Stimulated activated effector memory CD8-positive, alpha-beta T cell treated with anti-CD3 and anti-CD28 coated beads, Interleukin-12 subunit alpha, Interleukin-12 subunit beta, amount 100 ng/mL, for 72 hours (primary cell): ENCODE measurements around the gene PGAP3.
"Not testable (repeated sequence)": the region's sequence is repeated elsewhere in the genome, so short reads cannot be mapped to it uniquely, and the experiment has no call there.

Experiments used
- ATAC-seq: fragments of 150-1000 bp; cut with Tn5 transposase; 2 replicates; pipeline ENCODE4 v1.10.0; 2021
- DNase-seq, 2 donors: peaks; one replicate each; pipeline ENCODE4 v3.0.0; 2021 to 2022; ENCODE audit warnings: low spot score in 2 of 2
- H3K27ac Mint-ChIP-seq: one replicate; pipeline ENCODE4 v1.8.0; 2022; ENCODE audit warnings: mild to moderate bottlenecking, mixed read lengths
- H3K36me3 Mint-ChIP-seq: one replicate; pipeline ENCODE4 v1.8.0; 2022; ENCODE audit warnings: mild to moderate bottlenecking, mixed read lengths
- H3K4me1 Mint-ChIP-seq: one replicate; pipeline ENCODE4 v1.8.0; 2022; ENCODE audit warnings: mixed read lengths
- H3K4me3 Mint-ChIP-seq: one replicate; pipeline ENCODE4 v1.8.0; 2022; ENCODE audit warnings: mild to moderate bottlenecking, mixed read lengths
- H3K9me3 Mint-ChIP-seq: one replicate; pipeline ENCODE4 v1.8.0; 2022; ENCODE audit warnings: mixed read lengths

Gene PGAP3

GRCh38 chr17:39704821-39705551, 17.1 kb upstream of the PGAP3 start:
- no peaks in the 10 kb centered on the region for H3K9me3 Mint-ChIP-seq
- peaks cover 28% of the 10 kb centered on the region for H3K4me1 Mint-ChIP-seq
- no peak for ATAC-seq
- no peak overlapping the region for H3K4me3 Mint-ChIP-seq
- H3K36me3 Mint-ChIP-seq, result no peaks in the 10 kb centered on the region
- no peak for DNase-seq
- H3K27ac Mint-ChIP-seq, result peak overlapping the region; percentile 57

GRCh38 chr17:39703913-39704312, 16.1 kb upstream of the PGAP3 start:
- Mint-ChIP-seq H3K36me3 (no peaks in the 10 kb centered on the region), H3K27ac (peak overlapping the region; percentile 57), H3K4me3 (no peak overlapping the region), H3K9me3 (no peaks in the 10 kb centered on the region), H3K4me1 (peaks cover 29% of the 10 kb centered on the region)
- DNase-seq (no peak), ATAC-seq (no peak)

- Mint-ChIP-seq H3K4me1 (peaks cover 26% of the 10 kb centered on the region), H3K27ac (peak overlapping the region; percentile 57), H3K9me3 (no peaks in the 10 kb centered on the region), H3K4me3 (no peak overlapping the region), H3K36me3 (no peaks in the 10 kb centered on the region)
- DNase-seq (no peak), ATAC-seq (peak; percentile 55)
Observed at GRCh38 chr17:39702901-39703893, 15.3 kb upstream of the PGAP3 start.

- H3K4me3 Mint-ChIP-seq, result no peak overlapping the region
- no peaks in the 10 kb centered on the region for H3K36me3 Mint-ChIP-seq
- no peaks in the 10 kb centered on the region for H3K9me3 Mint-ChIP-seq
- H3K4me1 Mint-ChIP-seq, result peaks cover 20% of the 10 kb centered on the region
- no peak overlapping the region for H3K27ac Mint-ChIP-seq
- DNase-seq (no peak), ATAC-seq (no peak)
Observed at GRCh38 chr17:39701784-39702422, 14.0 kb upstream of the PGAP3 start.

GRCh38 chr17:39701012-39701783, 13.3 kb upstream of the PGAP3 start:
- ATAC-seq, result no peak
- Mint-ChIP-seq H3K4me1 (peaks cover 17% of the 10 kb centered on the region), H3K9me3 (no peaks in the 10 kb centered on the region), H3K4me3 (no peak overlapping the region), H3K27ac (no peak overlapping the region), H3K36me3 (no peaks in the 10 kb centered on the region)
- no peak for DNase-seq

- Mint-ChIP-seq H3K36me3 (no peaks in the 10 kb centered on the region), H3K4me1 (peaks cover 17% of the 10 kb centered on the region), H3K4me3 (no peak overlapping the region), H3K27ac (no peak overlapping the region), H3K9me3 (no peaks in the 10 kb centered on the region)
- ATAC-seq (no peak), DNase-seq (no peak)
Observed at GRCh38 chr17:39700148-39700987, 12.5 kb upstream of the PGAP3 start.

GRCh38 chr17:39699818-39700147, 11.9 kb upstream of the PGAP3 start, which contains the start of gene ERBB2:
TSS of gene ERBB2 (plus strand) at chr17:39700064. CDS start at chr17:39700239, 175 bp downstream.
- DNase-seq (no peak), ATAC-seq (no peak)
- Mint-ChIP-seq H3K9me3 (no peaks in the 10 kb centered on the region), H3K36me3 (no peaks in the 10 kb centered on the region), H3K4me1 (peaks cover 17% of the 10 kb centered on the region), H3K27ac (no peak within 1 kb of the TSS), H3K4me3 (peak within 1 kb of the TSS; percentile 33)

GRCh38 chr17:39699157-39699817, 11.4 kb upstream of the PGAP3 start:
- not testable (repeated sequence) for DNase-seq, H3K36me3 Mint-ChIP-seq, H3K27ac Mint-ChIP-seq, ATAC-seq, H3K9me3 Mint-ChIP-seq
- Mint-ChIP-seq H3K4me1 (peaks cover 17% of the 10 kb centered on the region), H3K4me3 (peak overlapping the region; percentile 33)

- no peak overlapping the region for H3K4me3 Mint-ChIP-seq
- peaks cover 11% of the 10 kb centered on the region for H3K4me1 Mint-ChIP-seq
- ATAC-seq, result no peak
- H3K9me3 Mint-ChIP-seq, result no peaks in the 10 kb centered on the region
- no peak overlapping the region for H3K27ac Mint-ChIP-seq
- H3K36me3 Mint-ChIP-seq, result no peaks in the 10 kb centered on the region
- no peak for DNase-seq
Observed at GRCh38 chr17:39697961-39698360, 10.1 kb upstream of the PGAP3 start.

- no peak for ATAC-seq
- DNase-seq, result no peak
- Mint-ChIP-seq H3K27ac (no peak overlapping the region), H3K9me3 (no peaks in the 10 kb centered on the region), H3K36me3 (no peaks in the 10 kb centered on the region), H3K4me3 (no peak overlapping the region), H3K4me1 (peaks cover 11% of the 10 kb centered on the region)
Observed at GRCh38 chr17:39696731-39697130, 8.9 kb upstream of the PGAP3 start.

- no peaks in the 10 kb centered on the region for H3K9me3 Mint-ChIP-seq
- DNase-seq, result no peak
- H3K4me1 Mint-ChIP-seq, result peaks cover 11% of the 10 kb centered on the region
- H3K4me3 Mint-ChIP-seq, result no peak overlapping the region
- H3K36me3 Mint-ChIP-seq, result no peaks in the 10 kb centered on the region
- no peak overlapping the region for H3K27ac Mint-ChIP-seq
- ATAC-seq, result peak; percentile 24
Observed at GRCh38 chr17:39695089-39695474, 7.2 kb upstream of the PGAP3 start.

GRCh38 chr17:39694593-39694992, 6.7 kb upstream of the PGAP3 start:
- Mint-ChIP-seq H3K4me1 (peaks cover 7% of the 10 kb centered on the region), H3K36me3 (no peaks in the 10 kb centered on the region)
- no peak for ATAC-seq

GRCh38 chr17:39688945-39689344, 1.1 kb upstream of the PGAP3 start:
- Mint-ChIP-seq H3K9me3 (peaks cover 2% of the 10 kb centered on the region), H3K4me3 (peak overlapping the region; percentile 85), H3K36me3 (peaks cover 6% of the 10 kb centered on the region), H3K4me1 (peaks cover 29% of the 10 kb centered on the region), H3K27ac (peak overlapping the region; percentile 93)
- ATAC-seq (no peak), DNase-seq (no peak)

More at GRCh38 chr17:39694593-39694992, 6.7 kb upstream of the PGAP3 start:
- Mint-ChIP-seq H3K27ac (no peak overlapping the region), H3K4me3 (no peak overlapping the region), H3K9me3 (no peaks in the 10 kb centered on the region)
- DNase-seq, result no peak

- peaks cover 2% of the 10 kb centered on the region for H3K9me3 Mint-ChIP-seq
- ATAC-seq, result no peak
- peak overlapping the region; percentile 93 for H3K27ac Mint-ChIP-seq
- H3K4me1 Mint-ChIP-seq, result peaks cover 29% of the 10 kb centered on the region
- DNase-seq, result no peak
- peak overlapping the region; percentile 85 for H3K4me3 Mint-ChIP-seq
- H3K36me3 Mint-ChIP-seq, result peaks cover 6% of the 10 kb centered on the region
Observed at GRCh38 chr17:39688475-39688835, 598 bp upstream of the PGAP3 start.
